SU-DHL-6 (cell line): ENCODE measurements around the gene SLTM.
"Not testable (repeated sequence)": the region's sequence is repeated elsewhere in the genome, so short reads cannot be mapped to it uniquely, and the experiment has no call there.

ENCODE experiments used
- H2AFZ ChIP-seq: fragments of 200-600 bp; sonication (generic); 2 replicates; pipeline ENCODE4 v1.6.1; 2014; ENCODE audit warnings: low read depth, mild to moderate bottlenecking, moderate library complexity, mixed read lengths, antibody characterized with exemption, low read length; ENCODE audit not compliant: severe bottlenecking
- H3F3A ChIP-seq: fragments of 200-600 bp; shearing (Covaris generic); 2 replicates; pipeline ENCODE4 v1.6.0; 2016; ENCODE audit warnings: antibody characterized with exemption, mild to moderate bottlenecking; ENCODE audit not compliant: insufficient read depth
- H3K27ac ChIP-seq: fragments of 200-600 bp; sonication (generic); 2 replicates; pipeline ENCODE4 v1.5.1; 2016; ENCODE audit warnings: low read depth, mild to moderate bottlenecking, low read length, moderate library complexity, mixed read lengths
- H3K27me3 ChIP-seq: fragments of 200-600 bp; sonication (generic), shearing (Covaris generic); 2 replicates; pipeline ENCODE4 v1.6.0; 2014; ENCODE audit warnings: mild to moderate bottlenecking, low read length
- H3K36me3 ChIP-seq: fragments of 200-600 bp; sonication (generic); 2 replicates; pipeline ENCODE4 v1.6.1; 2014; ENCODE audit warnings: mild to moderate bottlenecking, low read length, mixed read lengths
- H3K4me2 ChIP-seq: fragments of 300-600, 200-600 bp; shearing (Covaris generic), sonication (generic); 2 replicates; pipeline ENCODE4 v1.6.0; 2014; ENCODE audit warnings: low read length, low read depth, mild to moderate bottlenecking; ENCODE audit not compliant: poor library complexity, severe bottlenecking
- H3K4me3 ChIP-seq: fragments of 200-600 bp; sonication (generic); 2 replicates; pipeline ENCODE4 v1.5.1; 2014; ENCODE audit warnings: antibody characterized with exemption, low read length, mild to moderate bottlenecking, mixed read lengths; ENCODE audit not compliant: insufficient read depth, poor library complexity, severe bottlenecking
- H3K79me2 ChIP-seq: fragments of 200-600 bp; sonication (generic); 2 replicates; pipeline ENCODE4 v1.6.1; 2014; ENCODE audit warnings: mild to moderate bottlenecking, low read length, moderate library complexity; ENCODE audit not compliant: insufficient read depth
- H3K9ac ChIP-seq: fragments of 200-600 bp; sonication (generic); 2 replicates; pipeline ENCODE4 v1.7.0; 2014; ENCODE audit warnings: mild to moderate bottlenecking, low read length
- H3K9me2 ChIP-seq: fragments of 200-600 bp; sonication (generic); replicated peaks from 2 replicates; pipeline ENCODE4 v1.6.1; 2014; ENCODE audit warnings: low read length; ENCODE audit not compliant: insufficient read depth
- H3K9me3 ChIP-seq: fragments of 200-600 bp; sonication (generic); 2 replicates; pipeline ENCODE4 v1.6.1; 2014; ENCODE audit warnings: low read length, mixed read lengths; ENCODE audit not compliant: insufficient read depth
- H4K20me1 ChIP-seq: fragments of 200-600 bp; sonication (generic); 2 replicates; pipeline ENCODE4 v1.6.1; 2014; ENCODE audit warnings: low read depth, mild to moderate bottlenecking, antibody characterized with exemption, low read length, moderate library complexity, mixed read lengths
- CTCF ChIP-seq: fragments of 200-600 bp; sonication (generic); IDR thresholded peaks from one replicate; pipeline ENCODE4 v1.5.1; 2017; ENCODE audit warnings: antibody characterized with exemption, mild to moderate bottlenecking, low read length, moderate library complexity; ENCODE audit not compliant: insufficient read depth, poor library complexity, severe bottlenecking
- EZH2phosphoT487 ChIP-seq: fragments of 200-600 bp; sonication (generic), shearing (Covaris generic); conservative IDR thresholded peaks from 2 replicates; pipeline ENCODE4 v1.6.1; 2018; ENCODE audit warnings: mild to moderate bottlenecking, antibody characterized with exemption, low read length, moderate library complexity, mixed read lengths

SLTM gene

GRCh38 chr15:58923696-58924300 lies 9.7 kb downstream of the SLTM start:
- H3K4me2 ChIP-seq: no peak overlapping the region
- no peaks in the 10 kb centered on the region for H3K9me3 ChIP-seq
- H3K79me2 ChIP-seq: peaks cover 87% of the 10 kb centered on the region
- no peaks in the 10 kb centered on the region for H3K27me3 ChIP-seq
- no peak overlapping the region for H3K9ac ChIP-seq
- no peak overlapping the region for H3K27ac ChIP-seq
- no peaks in the 10 kb centered on the region for H3K9me2 ChIP-seq
- H2AFZ ChIP-seq: no peak overlapping the region
- TF ChIP-seq CTCF (no peak), EZH2phosphoT487 (no peak)
- peaks cover 9% of the 10 kb centered on the region; the same call in 1 of the 2 replicates for H3F3A ChIP-seq
- H4K20me1 ChIP-seq: peaks cover 6% of the 10 kb centered on the region; the same call in 1 of the 2 replicates
- no peak overlapping the region for H3K4me3 ChIP-seq
- H3K36me3 ChIP-seq: peaks cover 27% of the 10 kb centered on the region; the same call in 1 of the 2 replicates

- Histone ChIP-seq H2AFZ (no peak overlapping the region), H3K36me3 (peaks cover 21% of the 10 kb centered on the region; the same call in 1 of the 2 replicates), H3K27me3 (no peaks in the 10 kb centered on the region), H3F3A (peaks cover 9% of the 10 kb centered on the region; the same call in 1 of the 2 replicates), H4K20me1 (peaks cover 6% of the 10 kb centered on the region; the same call in 1 of the 2 replicates), H3K9me3 (no peaks in the 10 kb centered on the region), H3K27ac (no peak overlapping the region), H3K9me2 (no peaks in the 10 kb centered on the region), H3K9ac (no peak overlapping the region), H3K79me2 (peaks cover 88% of the 10 kb centered on the region), H3K4me2 (no peak overlapping the region), H3K4me3 (no peak overlapping the region)
- no peak for TF ChIP-seq CTCF
- no peak for TF ChIP-seq EZH2phosphoT487
Measured at GRCh38 chr15:58923284-58923683, 10.2 kb downstream of the SLTM start.

- TF ChIP-seq CTCF (no peak), EZH2phosphoT487 (no peak)
- Histone ChIP-seq H2AFZ (no peak overlapping the region), H3K4me3 (no peak overlapping the region), H3K4me2 (no peak overlapping the region), H3K9ac (no peak overlapping the region), H3K79me2 (peaks cover 88% of the 10 kb centered on the region), H3F3A (peaks cover 4% of the 10 kb centered on the region; the same call in 1 of the 2 replicates), H3K9me3 (no peaks in the 10 kb centered on the region), H3K9me2 (no peaks in the 10 kb centered on the region), H3K36me3 (peaks cover 13% of the 10 kb centered on the region; the same call in 1 of the 2 replicates), H4K20me1 (peaks cover 6% of the 10 kb centered on the region), H3K27ac (no peak overlapping the region), H3K27me3 (no peaks in the 10 kb centered on the region)
Measured at GRCh38 chr15:58921267-58921790, 12.2 kb downstream of the SLTM start.

- H3K36me3 ChIP-seq, H3K4me2 ChIP-seq, H3K9me3 ChIP-seq, H4K20me1 ChIP-seq, H3K9ac ChIP-seq, H3K9me2 ChIP-seq, H2AFZ ChIP-seq, H3K4me3 ChIP-seq, H3F3A ChIP-seq, H3K27me3 ChIP-seq, H3K27ac ChIP-seq: not testable (repeated sequence)
- H3K79me2 ChIP-seq: peaks cover 83% of the 10 kb centered on the region
Measured at GRCh38 chr15:58920447-58920846, 13.0 kb downstream of the SLTM start.
